Caco-2 (cell line): ENCODE measurements around the gene JUN. TPM values are rescaled to one million over a fixed set of nuclear protein-coding genes. Genes with fewer than 3 reads are reported as not detected.

Source experiments
- BruUV-seq: library from RNA; stranded (reverse); fragments of 400-500 nt; replicated peaks from 2 replicates; lab custom pipeline; 2021; lab: Mats Ljungman, UMichigan
- CTCF ChIA-PET: fragments of 300-600 bp; sonication (Branson Sonifier 250); formaldehyde crosslinking; loops from one replicate; lab custom pipeline; 2022; ENCODE audit warnings: antibody characterized with exemption; lab: Charles Lee
- POLR2A ChIA-PET: fragments of 300-600 bp; sonication (Branson Sonifier 250); formaldehyde crosslinking; loops from one replicate; lab custom pipeline; 2022; ENCODE audit warnings: antibody characterized with exemption; lab: Charles Lee
- DNase-seq, 2 experiments: peaks; one replicate each; pipeline versions ENCODE4 v3.0.0 to v3.0.0-alpha.2; 2020 to 2022
- H3K27me3 ChIP-seq: replicated peaks from 2 replicates; pipeline ENCODE4 v1.6.0; 2011; ENCODE audit warnings: low read length; ENCODE audit not compliant: control insufficient read depth, insufficient read depth
- H3K36me3 ChIP-seq: 2 replicates; pipeline ENCODE4 v1.5.1; 2011; ENCODE audit warnings: low read length; ENCODE audit not compliant: control insufficient read depth, insufficient read depth
- H3K4me1 ChIP-seq: fragments of 250-450 bp; sonication (Bioruptor Pico); 2 replicates; pipeline ENCODE4 v1.5.1; 2020; ENCODE audit warnings: mild to moderate bottlenecking
- H3K4me3 ChIP-seq: 2 replicates; pipeline ENCODE4 v1.5.1; 2011; ENCODE audit warnings: low read depth, mild to moderate bottlenecking, control low read depth, low read length
- H3K9me3 ChIP-seq: fragments of 250-450 bp; sonication (Bioruptor Pico); 2 replicates; pipeline ENCODE4 v1.5.1; 2020; ENCODE audit warnings: mild to moderate bottlenecking, moderate library complexity
- H3K27ac Mint-ChIP-seq: one replicate; pipeline ENCODE4 v1.8.0; 2022; ENCODE audit warnings: mixed read lengths; ENCODE audit not compliant: unreplicated experiment
- H3K27me3 Mint-ChIP-seq: one replicate; pipeline ENCODE4 v1.8.0; 2022; ENCODE audit warnings: mixed read lengths; ENCODE audit not compliant: insufficient read depth, unreplicated experiment
- H3K36me3 Mint-ChIP-seq: one replicate; pipeline ENCODE4 v1.8.0; 2022; ENCODE audit warnings: mild to moderate bottlenecking, mixed read lengths; ENCODE audit not compliant: insufficient read depth, unreplicated experiment
- H3K4me1 Mint-ChIP-seq: one replicate; pipeline ENCODE4 v1.8.0; 2022; ENCODE audit warnings: low read depth, mixed read lengths; ENCODE audit not compliant: unreplicated experiment
- H3K4me3 Mint-ChIP-seq: one replicate; pipeline ENCODE4 v1.8.0; 2022; ENCODE audit warnings: mild to moderate bottlenecking, moderate library complexity, mixed read lengths; ENCODE audit not compliant: unreplicated experiment
- H3K9me3 Mint-ChIP-seq: one replicate; pipeline ENCODE4 v1.8.0; 2022; ENCODE audit warnings: mixed read lengths; ENCODE audit not compliant: unreplicated experiment
- CTCF ChIP-seq, 2 experiments: fragments of 200-600 bp in 1 of 2; IDR thresholded peaks; 1 replicate in 1 of 2; 2 replicates in 1 of 2; pipeline versions ENCODE4 v1.5.1 to v1.8.0; 2011 to 2022; ENCODE audit warnings: antibody characterized with exemption in 1 of 2, control low read depth in 1 of 2, inconsistent platforms in 1 of 2, low read depth in 1 of 2, low read length in 1 of 2, mild to moderate bottlenecking in 1 of 2, moderate library complexity in 1 of 2; ENCODE audit not compliant: insufficient read depth in 1 of 2, severe bottlenecking in 1 of 2, unreplicated experiment in 1 of 2
- intact Hi-C: fragments of 100-400 bp; cut with micrococcal nuclease; formaldehyde crosslinking; loops from one replicate; pipeline ENCODE4 v1.10.0; 2022; ENCODE audit not compliant: unreplicated experiment
- total RNA-seq: library from RNA; stranded (reverse); gene quantifications from 2 replicates; pipeline ENCODE4 v1.2.3, GENCODE V29; 2022

The JUN gene
- total RNA-seq, 1 experiment from 2014 or later: 25.7 TPM

GRCh38 chr1:58809325-58810010 is 25.6 kb upstream of the JUN start:
- no peaks in the 10 kb centered on the region for H3K9me3 ChIP-seq
- no peaks in the 10 kb centered on the region for H3K27me3 Mint-ChIP-seq
- no peak for TF ChIP-seq CTCF (IDR thresholded peaks at IDR 0.05; ENCODE audit: insufficient read depth in 1 of 2, low read depth in 1 of 2, low read length in 1 of 2, severe bottlenecking in 1 of 2, unreplicated experiment in 1 of 2)
- peaks cover 9% of the 10 kb centered on the region for H3K9me3 Mint-ChIP-seq
- H3K36me3 Mint-ChIP-seq: no peaks in the 10 kb centered on the region
- H3K4me3 Mint-ChIP-seq: no peak overlapping the region
- ChIA-PET CTCF (no interaction called here), POLR2A (no interaction called here)
- no peaks in the 10 kb centered on the region for H3K27me3 ChIP-seq
- H3K4me3 ChIP-seq: no peak overlapping the region
- BruUV-seq: no TSS peak
- DNase-seq: peak; percentile 28 to 47
- peaks cover 23% of the 10 kb centered on the region for H3K4me1 ChIP-seq
- no peaks in the 10 kb centered on the region for H3K36me3 ChIP-seq
- no peak overlapping the region for H3K27ac Mint-ChIP-seq
- H3K4me1 Mint-ChIP-seq: peaks cover 32% of the 10 kb centered on the region
- intact Hi-C loops: no loop called here

- Histone ChIP-seq H3K9me3 (no peaks in the 10 kb centered on the region), H3K4me1 (peaks cover 11% of the 10 kb centered on the region; the same call in 1 of the 2 replicates), H3K27me3 (no peaks in the 10 kb centered on the region), H3K36me3 (no peaks in the 10 kb centered on the region), H3K4me3 (no peak overlapping the region)
- no TSS peak for BruUV-seq
- POLR2A ChIA-PET: no interaction called here
- intact Hi-C loops: no loop called here
- no peak for TF ChIP-seq CTCF (IDR thresholded peaks at IDR 0.05; ENCODE audit: insufficient read depth in 1 of 2, low read depth in 1 of 2, low read length in 1 of 2, severe bottlenecking in 1 of 2, unreplicated experiment in 1 of 2)
- CTCF ChIA-PET: no interaction called here
- Mint-ChIP-seq H3K4me3 (no peak overlapping the region), H3K27ac (no peak overlapping the region), H3K4me1 (peaks cover 32% of the 10 kb centered on the region), H3K36me3 (no peaks in the 10 kb centered on the region), H3K27me3 (no peaks in the 10 kb centered on the region), H3K9me3 (peaks cover 9% of the 10 kb centered on the region)
- no peak for DNase-seq
Observed at GRCh38 chr1:58808077-58808476, 24.2 kb upstream of the JUN start.

GRCh38 chr1:58805716-58806571 is 22.1 kb upstream of the JUN start:
- DNase-seq: no peak
- H3K36me3 Mint-ChIP-seq: no peaks in the 10 kb centered on the region
- Histone ChIP-seq H3K9me3 (no peaks in the 10 kb centered on the region), H3K36me3 (no peaks in the 10 kb centered on the region), H3K4me1 (peaks cover 11% of the 10 kb centered on the region; the same call in 1 of the 2 replicates), H3K27me3 (no peaks in the 10 kb centered on the region), H3K4me3 (no peak overlapping the region)
- CTCF ChIA-PET: interaction anchor here (0.6 kb wide), 1 partner anchor 912 kb away, joined by 3 read pairs; no protein-coding TSS in a partner anchor
- H3K27ac Mint-ChIP-seq: no peak overlapping the region
- no peaks in the 10 kb centered on the region for H3K9me3 Mint-ChIP-seq
- peaks cover 25% of the 10 kb centered on the region for H3K4me1 Mint-ChIP-seq
- H3K4me3 Mint-ChIP-seq: no peak overlapping the region
- intact Hi-C loops: no loop called here
- no TSS peak for BruUV-seq
- no peaks in the 10 kb centered on the region for H3K27me3 Mint-ChIP-seq
- POLR2A ChIA-PET: interaction anchor here (1.2 kb wide), 1 partner anchor 22 kb away, joined by 5 read pairs; the partner anchor contains the start of gene JUN
- no peak for TF ChIP-seq CTCF (IDR thresholded peaks at IDR 0.05; ENCODE audit: insufficient read depth in 1 of 2, low read depth in 1 of 2, low read length in 1 of 2, severe bottlenecking in 1 of 2, unreplicated experiment in 1 of 2)
